Measurements from ENCODE around the gene TMEM187.

TMEM187 gene

GRCh38 chrX:153954558-153955227, 17.9 kb upstream of the TMEM187 start:
- no peak for DNase-seq (ENCODE audit: low spot score)

- no peak for DNase-seq (ENCODE audit: low spot score)
Measured at GRCh38 chrX:153955228-153955732, 17.3 kb upstream of the TMEM187 start.

- DNase-seq (ENCODE audit: low spot score): no peak
Measured at GRCh38 chrX:153956044-153956907, 16.3 kb upstream of the TMEM187 start.

GRCh38 chrX:153957224-153957623, 15.3 kb upstream of the TMEM187 start:
- DNase-seq (ENCODE audit: low spot score): no peak

GRCh38 chrX:153958605-153959004, 13.9 kb upstream of the TMEM187 start:
- DNase-seq (ENCODE audit: low spot score): no peak

GRCh38 chrX:153959649-153960048, 12.9 kb upstream of the TMEM187 start:
- DNase-seq (ENCODE audit: low spot score): no peak

GRCh38 chrX:153960077-153960476, 12.5 kb upstream of the TMEM187 start:
- no peak for DNase-seq (ENCODE audit: low spot score)

- no peak for DNase-seq (ENCODE audit: low spot score)
Measured at GRCh38 chrX:153960786-153961185, 11.8 kb upstream of the TMEM187 start.

GRCh38 chrX:153961292-153961691, 11.3 kb upstream of the TMEM187 start:
- no peak for DNase-seq (ENCODE audit: low spot score)

- DNase-seq (ENCODE audit: low spot score): no peak
Measured at GRCh38 chrX:153963546-153963945, 9.0 kb upstream of the TMEM187 start.

GRCh38 chrX:153964105-153964504, 8.4 kb upstream of the TMEM187 start:
- DNase-seq (ENCODE audit: low spot score): no peak

- DNase-seq (ENCODE audit: low spot score): no peak
Measured at GRCh38 chrX:153965406-153965805, 7.1 kb upstream of the TMEM187 start.

- DNase-seq (ENCODE audit: low spot score): no peak
Measured at GRCh38 chrX:153966283-153966688, 6.3 kb upstream of the TMEM187 start.

- DNase-seq (ENCODE audit: low spot score): no peak
Measured at GRCh38 chrX:153966841-153967535, 5.6 kb upstream of the TMEM187 start.

GRCh38 chrX:153967536-153968224, 4.9 kb upstream of the TMEM187 start:
- no peak for DNase-seq (ENCODE audit: low spot score)

GRCh38 chrX:153968255-153968654, 4.3 kb upstream of the TMEM187 start:
- no peak for DNase-seq (ENCODE audit: low spot score)

GRCh38 chrX:153968754-153969124, 3.8 kb upstream of the TMEM187 start:
- DNase-seq (ENCODE audit: low spot score): no peak

- no peak for DNase-seq (ENCODE audit: low spot score)
Measured at GRCh38 chrX:153969125-153969903, 3.2 kb upstream of the TMEM187 start.

- no peak for DNase-seq (ENCODE audit: low spot score)
Measured at GRCh38 chrX:153969904-153970356, 2.6 kb upstream of the TMEM187 start.

GRCh38 chrX:153970357-153971123, 2.0 kb upstream of the TMEM187 start:
- peak; percentile 45 for DNase-seq (ENCODE audit: low spot score)

- peak; percentile 83 for DNase-seq (ENCODE audit: low spot score)
Measured at GRCh38 chrX:153971124-153971449, 1.5 kb upstream of the TMEM187 start.

All from HuH-7 (cell line).